Measurements from ENCODE around the gene E2F1. TPM values are rescaled to one million over a fixed set of nuclear protein-coding genes. Genes with fewer than 3 reads are reported as not detected.
"Not testable (repeated sequence)": the region's sequence is repeated elsewhere in the genome, so short reads cannot be mapped to it uniquely, and the experiment has no call there.

Gene E2F1
- total and polyA plus RNA-seq, 4 experiments from 2014 or later = 0.46 to 2.6 (median 1.6) TPM

DNA sequence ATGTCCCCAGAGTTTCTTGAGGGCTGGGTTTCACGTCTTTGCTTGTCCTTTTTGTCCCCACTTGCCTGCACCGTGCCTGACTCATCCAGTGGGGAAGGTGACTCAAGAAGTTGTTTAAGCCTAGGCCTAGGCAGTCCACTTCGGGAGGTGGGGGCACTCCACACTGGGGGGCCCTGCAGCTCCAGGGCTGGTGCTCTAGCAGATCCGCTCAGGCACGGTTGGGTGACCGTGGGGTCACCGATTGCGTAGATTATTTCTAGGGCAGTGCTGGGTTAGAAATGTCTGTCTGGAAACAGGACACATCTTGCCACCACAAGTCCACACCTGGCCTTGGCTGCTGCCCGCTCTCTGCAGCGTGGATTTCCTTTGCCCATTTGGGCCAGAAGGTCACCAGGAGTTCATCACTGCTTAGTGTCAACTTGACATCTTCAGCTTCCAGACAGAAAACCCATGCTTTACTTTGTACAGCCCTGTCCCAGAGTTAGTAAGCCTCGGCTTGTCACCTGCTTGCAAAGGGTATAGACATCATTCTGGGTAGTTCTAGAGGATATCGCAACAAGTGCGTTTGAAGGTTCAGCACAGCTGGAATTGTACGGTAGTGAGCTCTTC, 37.7 kb downstream of the E2F1 start:
- H3K27me3 Mint-ChIP-seq = no peaks in the 10 kb centered on the region
- intact Hi-C loops (cut with micrococcal nuclease) = no loop called here
- no peaks in the 10 kb centered on the region for H3K9me3 Mint-ChIP-seq
- CTCF ChIA-PET (ENCODE audit: partially characterized antibody) = interaction anchor here (1.3 to 2.6 kb wide), 2 partner anchors 15 to 20 kb away, joined by 3 to 9 read pairs; no protein-coding TSS in a partner anchor
- no peaks in the 10 kb centered on the region for H3K27me3 ChIP-seq (ENCODE audit: insufficient read depth, low read length)
- peaks cover 13 to 39% (median 14%) of the 10 kb centered on the region in 4 donors for H3K4me1 Mint-ChIP-seq
- H3K4me3 Mint-ChIP-seq = no peak overlapping the region
- H3K27ac Mint-ChIP-seq = peak overlapping the region in 1 of 7 donors; percentile 37
- peaks cover 12% of the 10 kb centered on the region for H3K4me1 ChIP-seq (ENCODE audit: insufficient read depth, low read length)
- no peaks in the 10 kb centered on the region for H3K9me3 ChIP-seq (ENCODE audit: control insufficient read depth in 1 of 2, low read length in 2 of 2)
- H3K36me3 Mint-ChIP-seq = peaks cover 11 to 21% of the 10 kb centered on the region in 2 donors
- H3K36me3 ChIP-seq (ENCODE audit: insufficient read depth, low read length) = peaks cover 16% of the 10 kb centered on the region
- no peak overlapping the region for H3K27ac ChIP-seq (ENCODE audit: low read depth, low read length)
- POLR2A ChIA-PET (ENCODE audit: partially characterized antibody) = interaction anchor here (1.7 to 1.8 kb wide), 2 partner anchors 15 to 159 kb away, joined by 4 read pairs; partner anchors contain the start of gene CBFA2T2
- no peak overlapping the region for H3K4me3 ChIP-seq (ENCODE audit: low read length in 2 of 2)
- DNase-seq = no peak

- H3K27me3 Mint-ChIP-seq = no peaks in the 10 kb centered on the region
- H3K9me3 Mint-ChIP-seq = no peaks in the 10 kb centered on the region
- peaks cover 11 to 27% of the 10 kb centered on the region in 2 donors for H3K36me3 Mint-ChIP-seq
- peak overlapping the region in 6 of 7 donors; percentile 25 to 94 (median 68) for H3K27ac Mint-ChIP-seq
- H3K4me3 Mint-ChIP-seq = peak overlapping the region in 5 of 8 donors; percentile 15 to 59 (median 52)
- ChIA-PET CTCF (ENCODE audit: partially characterized antibody) (interaction anchor here (0.6 to 2.6 kb wide), 3 partner anchors 15 to 554 kb away, joined by 3 to 9 read pairs (median 3); no protein-coding TSS in a partner anchor), POLR2A (ENCODE audit: partially characterized antibody) (interaction anchor here (1.7 to 1.8 kb wide), 2 partner anchors 15 to 158 kb away, joined by 4 read pairs; partner anchors contain the start of gene CBFA2T2)
- no peaks in the 10 kb centered on the region for H3K27me3 ChIP-seq (ENCODE audit: insufficient read depth, low read length)
- H3K36me3 ChIP-seq (ENCODE audit: insufficient read depth, low read length) = peaks cover 22% of the 10 kb centered on the region
- DNase-seq = no peak
- no peaks in the 10 kb centered on the region for H3K9me3 ChIP-seq (ENCODE audit: control insufficient read depth in 1 of 2, low read length in 2 of 2)
- H3K4me1 ChIP-seq (ENCODE audit: insufficient read depth, low read length) = peaks cover 12% of the 10 kb centered on the region
- peaks cover 9 to 39% (median 10%) of the 10 kb centered on the region in 4 donors for H3K4me1 Mint-ChIP-seq
- intact Hi-C loops (cut with micrococcal nuclease) = no loop called here
- H3K27ac ChIP-seq (ENCODE audit: low read depth, low read length) = no peak overlapping the region
- no peak overlapping the region for H3K4me3 ChIP-seq (ENCODE audit: low read length in 2 of 2)
Observed at GRCh38 chr20:33647603-33648395, 38.4 kb downstream of the E2F1 start.

- H3K27ac ChIP-seq (ENCODE audit: low read depth, low read length); H3K4me3 Mint-ChIP-seq; intact Hi-C loops (cut with micrococcal nuclease); H3K4me3 ChIP-seq (ENCODE audit: low read length in 2 of 2); H3K9me3 ChIP-seq (ENCODE audit: control insufficient read depth in 1 of 2, low read length in 2 of 2); H3K27me3 ChIP-seq (ENCODE audit: insufficient read depth, low read length); H3K9me3 Mint-ChIP-seq; H3K27me3 Mint-ChIP-seq; DNase-seq: not testable (repeated sequence)
- peaks cover 9 to 39% (median 9%) of the 10 kb centered on the region in 4 donors for H3K4me1 Mint-ChIP-seq
- ChIA-PET CTCF (ENCODE audit: partially characterized antibody) (interaction anchor here (0.6 to 2.6 kb wide), 2 partner anchors 21 to 555 kb away, joined by 3 to 9 read pairs; no protein-coding TSS in a partner anchor), POLR2A (ENCODE audit: partially characterized antibody) (interaction anchor here (1.7 to 1.8 kb wide), 2 partner anchors 16 to 157 kb away, joined by 4 read pairs; partner anchors contain the start of gene CBFA2T2)
- H3K36me3 Mint-ChIP-seq = peaks cover 12 to 31% of the 10 kb centered on the region in 2 donors
- H3K27ac Mint-ChIP-seq = peak overlapping the region in 3 of 7 donors; percentile 28 to 94 (median 31)
- H3K36me3 ChIP-seq (ENCODE audit: insufficient read depth, low read length) = peaks cover 24% of the 10 kb centered on the region
- H3K4me1 ChIP-seq (ENCODE audit: insufficient read depth, low read length) = peaks cover 12% of the 10 kb centered on the region
Observed at GRCh38 chr20:33646959-33647602, 39.1 kb downstream of the E2F1 start.

GRCh38 chr20:33646191-33646590, 40.0 kb downstream of the E2F1 start:
- DNase-seq = no peak
- peaks cover 15 to 36% of the 10 kb centered on the region in 2 donors for H3K36me3 Mint-ChIP-seq
- H3K4me1 ChIP-seq (ENCODE audit: insufficient read depth, low read length) = peaks cover 12% of the 10 kb centered on the region
- H3K4me3 ChIP-seq (ENCODE audit: low read length in 2 of 2) = no peak overlapping the region
- POLR2A ChIA-PET (ENCODE audit: partially characterized antibody) = no interaction called here
- H3K27me3 ChIP-seq (ENCODE audit: insufficient read depth, low read length) = no peaks in the 10 kb centered on the region
- no peaks in the 10 kb centered on the region for H3K9me3 ChIP-seq (ENCODE audit: control insufficient read depth in 1 of 2, low read length in 2 of 2)
- CTCF ChIA-PET (ENCODE audit: partially characterized antibody) = no interaction called here
- no peak overlapping the region for H3K4me3 Mint-ChIP-seq
- peaks cover 30% of the 10 kb centered on the region for H3K36me3 ChIP-seq (ENCODE audit: insufficient read depth, low read length)
- H3K27ac ChIP-seq (ENCODE audit: low read depth, low read length) = no peak overlapping the region
- peaks cover 7 to 34% (median 8%) of the 10 kb centered on the region in 4 donors for H3K4me1 Mint-ChIP-seq
- H3K27me3 Mint-ChIP-seq = no peaks in the 10 kb centered on the region
- intact Hi-C loops (cut with micrococcal nuclease) = no loop called here
- no peaks in the 10 kb centered on the region for H3K9me3 Mint-ChIP-seq
- H3K27ac Mint-ChIP-seq = peak overlapping the region in 1 of 7 donors; percentile 36

DNA sequence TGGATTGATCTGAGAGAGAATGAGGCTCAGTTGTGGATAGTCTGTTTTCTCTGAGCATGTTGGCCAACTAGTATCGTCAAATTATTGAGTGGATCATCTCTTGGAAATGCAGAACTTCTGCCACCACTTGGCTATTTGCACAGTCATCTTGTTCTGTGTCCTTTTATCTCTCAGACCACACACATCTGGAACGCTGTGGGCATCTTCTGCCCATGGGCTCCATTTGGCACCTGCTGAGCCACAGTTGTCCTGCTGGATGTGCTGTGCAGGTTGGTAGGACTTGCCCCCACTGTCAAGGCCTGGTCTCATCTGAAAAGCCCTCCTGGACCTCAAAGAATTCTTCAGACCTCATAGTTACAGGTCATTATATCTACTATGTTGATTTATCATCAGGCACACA, 40.8 kb downstream of the E2F1 start:
- Mint-ChIP-seq H3K27ac (peak overlapping the region in 4 of 7 donors; percentile 24 to 62 (median 40)), H3K4me1 (peaks cover 7 to 33% (median 8%) of the 10 kb centered on the region in 4 donors), H3K27me3 (no peaks in the 10 kb centered on the region), H3K4me3 (no peak overlapping the region), H3K36me3 (peaks cover 20 to 42% of the 10 kb centered on the region in 2 donors), H3K9me3 (no peaks in the 10 kb centered on the region)
- H3K27me3 ChIP-seq (ENCODE audit: insufficient read depth, low read length) = no peaks in the 10 kb centered on the region
- no peak overlapping the region for H3K4me3 ChIP-seq (ENCODE audit: low read length in 2 of 2)
- ChIA-PET POLR2A (ENCODE audit: partially characterized antibody) (no interaction called here), CTCF (ENCODE audit: partially characterized antibody) (no interaction called here)
- intact Hi-C loops (cut with micrococcal nuclease) = no loop called here
- H3K27ac ChIP-seq (ENCODE audit: low read depth, low read length) = no peak overlapping the region
- H3K9me3 ChIP-seq (ENCODE audit: control insufficient read depth in 1 of 2, low read length in 2 of 2) = no peaks in the 10 kb centered on the region
- peaks cover 12% of the 10 kb centered on the region for H3K4me1 ChIP-seq (ENCODE audit: insufficient read depth, low read length)
- DNase-seq = no peak
- peaks cover 32% of the 10 kb centered on the region for H3K36me3 ChIP-seq (ENCODE audit: insufficient read depth, low read length)

DNA sequence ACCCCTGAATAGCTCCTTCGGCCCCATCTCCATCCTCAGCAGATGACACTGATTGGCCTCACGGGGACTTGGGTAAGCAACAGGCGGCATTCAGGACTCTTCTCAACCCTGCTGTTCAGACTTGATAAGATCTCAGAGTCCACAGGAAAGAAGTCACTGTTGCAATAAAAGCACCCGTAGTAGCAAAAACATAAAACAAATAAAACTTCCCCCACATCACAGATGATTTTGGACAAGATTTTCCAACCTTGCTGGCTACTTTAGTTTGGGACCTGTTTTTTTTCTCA, 41.2 kb downstream of the E2F1 start:
- ChIA-PET CTCF (ENCODE audit: partially characterized antibody) (no interaction called here), POLR2A (ENCODE audit: partially characterized antibody) (no interaction called here)
- H3K4me1 ChIP-seq (ENCODE audit: insufficient read depth, low read length) = peaks cover 12% of the 10 kb centered on the region
- no peaks in the 10 kb centered on the region for H3K27me3 ChIP-seq (ENCODE audit: insufficient read depth, low read length)
- no peak overlapping the region for H3K4me3 ChIP-seq (ENCODE audit: low read length in 2 of 2)
- H3K4me1 Mint-ChIP-seq = peaks cover 7 to 33% (median 8%) of the 10 kb centered on the region in 4 donors
- no peak overlapping the region for H3K27ac Mint-ChIP-seq
- H3K4me3 Mint-ChIP-seq = no peak overlapping the region
- no peaks in the 10 kb centered on the region for H3K27me3 Mint-ChIP-seq
- no peak overlapping the region for H3K27ac ChIP-seq (ENCODE audit: low read depth, low read length)
- no peaks in the 10 kb centered on the region for H3K9me3 ChIP-seq (ENCODE audit: control insufficient read depth in 1 of 2, low read length in 2 of 2)
- peaks cover 23 to 46% of the 10 kb centered on the region in 2 donors for H3K36me3 Mint-ChIP-seq
- no peaks in the 10 kb centered on the region for H3K9me3 Mint-ChIP-seq
- no peak for DNase-seq
- H3K36me3 ChIP-seq (ENCODE audit: insufficient read depth, low read length) = peaks cover 36% of the 10 kb centered on the region
- intact Hi-C loops (cut with micrococcal nuclease) = no loop called here
